Measurements from ENCODE around the gene COTL1.

COTL1 gene

DNA sequence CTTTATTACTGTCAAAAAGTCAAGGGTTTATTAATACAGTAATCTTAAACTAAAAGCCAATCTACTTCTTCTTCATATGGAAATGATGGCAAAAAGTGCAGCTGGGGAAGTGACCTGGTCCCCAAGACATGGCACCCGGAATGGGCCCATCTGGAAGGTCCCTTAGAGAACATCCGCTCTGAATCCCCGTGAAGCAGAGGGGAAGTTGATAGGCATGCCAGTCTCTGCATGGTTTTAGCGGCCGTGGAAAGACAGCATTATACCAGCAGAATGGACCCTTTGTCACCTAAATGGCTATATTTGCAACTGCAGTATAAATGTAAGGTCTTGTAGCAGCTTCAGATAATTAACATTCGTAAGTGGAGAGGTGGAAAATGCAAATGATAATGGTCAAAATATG, 32.4 kb downstream of the COTL1 start:
- Histone ChIP-seq H3K9me3 (no peaks in the 10 kb centered on the region), H3K4me3 (ENCODE audit: low read depth, low read length) (no peak overlapping the region), H3K36me3 (no peaks in the 10 kb centered on the region), H3K4me1 (no peaks in the 10 kb centered on the region), H3K27me3 (no peaks in the 10 kb centered on the region)
- no peak for TF ChIP-seq CTCF (IDR thresholded peaks at IDR 0.05; ENCODE audit: low read depth, low read length)
- no peak for DNase-seq

GRCh38 chr16:84584678-84585077, 33.2 kb downstream of the COTL1 start:
- no peak for TF ChIP-seq CTCF (IDR thresholded peaks at IDR 0.05; ENCODE audit: low read depth, low read length)
- DNase-seq, result no peak
- no peaks in the 10 kb centered on the region for H3K36me3 ChIP-seq
- no peaks in the 10 kb centered on the region for H3K9me3 ChIP-seq
- no peaks in the 10 kb centered on the region for H3K27me3 ChIP-seq
- H3K4me1 ChIP-seq, result no peaks in the 10 kb centered on the region
- no peak overlapping the region for H3K4me3 ChIP-seq (ENCODE audit: low read depth, low read length)

DNA sequence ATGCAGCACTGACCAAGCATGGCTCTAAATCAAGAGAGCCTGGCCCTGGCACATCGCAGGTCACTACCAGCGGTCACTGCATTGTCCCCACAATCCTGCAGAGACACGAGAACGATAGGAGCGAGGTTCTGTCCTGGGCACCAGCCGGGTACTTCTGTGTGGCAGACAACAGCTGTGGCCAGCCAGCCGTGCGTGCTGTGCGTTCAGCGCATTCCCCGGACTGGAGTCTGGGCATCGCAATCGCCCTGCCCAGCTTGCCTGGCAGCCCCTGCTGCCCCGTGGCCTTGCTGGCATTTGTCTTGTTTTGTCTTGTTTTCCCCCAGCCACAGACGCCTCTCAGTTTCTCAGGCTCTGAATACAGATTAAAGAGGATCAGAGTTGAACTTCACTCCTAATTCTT, 33.9 kb downstream of the COTL1 start:
- no peaks in the 10 kb centered on the region for H3K36me3 ChIP-seq
- no peaks in the 10 kb centered on the region for H3K27me3 ChIP-seq
- TF ChIP-seq CTCF (IDR thresholded peaks at IDR 0.05; ENCODE audit: low read depth, low read length), result no peak
- no peak overlapping the region for H3K4me3 ChIP-seq (ENCODE audit: low read depth, low read length)
- DNase-seq, result no peak
- no peaks in the 10 kb centered on the region for H3K9me3 ChIP-seq
- no peaks in the 10 kb centered on the region for H3K4me1 ChIP-seq

- no peak overlapping the region for H3K4me3 ChIP-seq (ENCODE audit: low read depth, low read length)
- no peak for DNase-seq
- TF ChIP-seq CTCF (IDR thresholded peaks at IDR 0.05; ENCODE audit: low read depth, low read length), result no peak
- H3K4me1 ChIP-seq, result no peaks in the 10 kb centered on the region
- H3K36me3 ChIP-seq, result no peaks in the 10 kb centered on the region
- H3K9me3 ChIP-seq, result no peaks in the 10 kb centered on the region
- H3K27me3 ChIP-seq, result no peaks in the 10 kb centered on the region
Observed at GRCh38 chr16:84582958-84583516, 34.8 kb downstream of the COTL1 start.

DNA sequence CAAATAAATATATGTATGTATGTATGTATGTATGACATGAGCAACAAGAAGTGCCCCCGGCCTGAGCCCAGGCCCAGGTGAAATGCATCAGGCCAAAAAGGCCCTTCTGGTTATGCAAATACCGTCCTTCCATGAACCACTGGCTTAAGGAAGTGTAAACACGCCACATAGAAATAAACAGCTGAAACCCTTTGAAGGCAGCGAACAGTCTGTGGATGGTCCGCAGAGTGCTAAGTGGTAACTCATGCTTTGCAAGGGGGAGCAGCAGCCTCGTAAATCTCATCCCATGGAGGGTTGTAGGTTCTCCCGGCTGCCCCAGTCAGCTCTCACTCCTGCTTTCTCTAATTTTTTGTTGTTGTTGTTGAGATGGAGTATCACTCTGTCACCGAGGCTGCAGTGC, 36.7 kb downstream of the COTL1 start:
- no peaks in the 10 kb centered on the region for H3K36me3 ChIP-seq

GRCh38 chr16:84579936-84580335, 37.9 kb downstream of the COTL1 start:
- Histone ChIP-seq H3K4me3 (ENCODE audit: low read depth, low read length) (no peak overlapping the region), H3K9me3 (no peaks in the 10 kb centered on the region), H3K27me3 (no peaks in the 10 kb centered on the region), H3K36me3 (no peaks in the 10 kb centered on the region), H3K4me1 (no peaks in the 10 kb centered on the region)
- no peak for TF ChIP-seq CTCF (IDR thresholded peaks at IDR 0.05; ENCODE audit: low read depth, low read length)
- DNase-seq, result no peak

More for the DNA sequence above, 36.7 kb downstream of the COTL1 start:
- Histone ChIP-seq H3K4me3 (ENCODE audit: low read depth, low read length) (no peak overlapping the region), H3K4me1 (no peaks in the 10 kb centered on the region), H3K9me3 (no peaks in the 10 kb centered on the region), H3K27me3 (no peaks in the 10 kb centered on the region)
- no peak for TF ChIP-seq CTCF (IDR thresholded peaks at IDR 0.05; ENCODE audit: low read depth, low read length)
- no peak for DNase-seq
